ENCODE measurements around the gene MMEL1. TPM values are rescaled to one million over a fixed set of nuclear protein-coding genes. Genes with fewer than 3 reads are reported as not detected.

Gene MMEL1
- total and polyA plus RNA-seq, 3 donors from 2014 or later, result 17.2 to 36.4 (median 18.8) TPM

DNA sequence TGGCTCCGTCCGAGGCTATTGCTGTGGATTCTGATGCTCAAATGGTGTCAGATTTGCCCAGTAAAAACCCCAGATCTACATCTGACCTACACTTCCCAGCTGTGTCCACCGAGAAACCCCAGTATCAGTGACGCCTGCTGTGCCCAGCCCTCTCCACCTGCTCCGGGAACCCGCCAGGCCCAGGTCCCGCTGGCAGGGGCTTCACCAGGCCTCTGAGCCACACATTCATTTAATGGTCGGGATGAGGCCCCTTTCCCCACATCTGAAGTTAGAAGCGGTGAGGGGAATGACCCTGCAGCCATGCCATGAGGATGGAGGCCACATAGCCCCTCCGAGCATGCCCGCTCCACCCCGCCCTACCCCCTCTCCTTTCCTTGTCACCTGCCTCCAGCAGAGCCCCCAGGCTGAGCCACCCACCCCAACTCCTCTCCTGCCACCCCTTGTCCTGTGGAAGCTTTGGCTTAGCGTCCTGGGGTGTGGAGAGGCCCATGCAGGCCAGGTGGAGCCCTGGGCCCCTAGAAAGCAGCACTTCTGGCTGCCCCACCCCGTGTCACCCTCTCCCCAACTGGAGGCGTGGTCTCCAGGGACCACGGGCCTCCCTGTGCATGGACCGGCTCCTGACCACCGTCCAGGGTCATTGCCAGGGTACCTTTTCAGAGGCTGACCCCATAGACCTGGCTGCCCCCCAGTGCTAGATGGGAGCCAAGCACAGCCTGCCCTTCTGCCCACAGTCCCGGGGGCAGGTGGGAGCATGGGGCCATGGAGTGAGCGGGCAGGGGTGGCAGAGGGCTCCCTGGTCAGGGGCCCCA, 68.6 kb downstream of the MMEL1 start:
- no peaks in the 10 kb centered on the region for H3K4me1 ChIP-seq
- H3K4me3 ChIP-seq, result no peak overlapping the region
- no peak overlapping the region for H3K27ac ChIP-seq
- no peaks in the 10 kb centered on the region for H3K36me3 ChIP-seq (ENCODE audit: low read depth, missing control alignments)
- no peak for TF ChIP-seq POLR2A (IDR thresholded peaks at IDR 0.05)
- TF ChIP-seq, protein P1, sequence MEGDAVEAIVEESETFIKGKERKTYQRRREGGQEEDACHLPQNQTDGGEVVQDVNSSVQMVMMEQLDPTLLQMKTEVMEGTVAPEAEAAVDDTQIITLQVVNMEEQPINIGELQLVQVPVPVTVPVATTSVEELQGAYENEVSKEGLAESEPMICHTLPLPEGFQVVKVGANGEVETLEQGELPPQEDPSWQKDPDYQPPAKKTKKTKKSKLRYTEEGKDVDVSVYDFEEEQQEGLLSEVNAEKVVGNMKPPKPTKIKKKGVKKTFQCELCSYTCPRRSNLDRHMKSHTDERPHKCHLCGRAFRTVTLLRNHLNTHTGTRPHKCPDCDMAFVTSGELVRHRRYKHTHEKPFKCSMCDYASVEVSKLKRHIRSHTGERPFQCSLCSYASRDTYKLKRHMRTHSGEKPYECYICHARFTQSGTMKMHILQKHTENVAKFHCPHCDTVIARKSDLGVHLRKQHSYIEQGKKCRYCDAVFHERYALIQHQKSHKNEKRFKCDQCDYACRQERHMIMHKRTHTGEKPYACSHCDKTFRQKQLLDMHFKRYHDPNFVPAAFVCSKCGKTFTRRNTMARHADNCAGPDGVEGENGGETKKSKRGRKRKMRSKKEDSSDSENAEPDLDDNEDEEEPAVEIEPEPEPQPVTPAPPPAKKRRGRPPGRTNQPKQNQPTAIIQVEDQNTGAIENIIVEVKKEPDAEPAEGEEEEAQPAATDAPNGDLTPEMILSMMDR (IDR thresholded peaks at IDR 0.05), result no peak
- no peak for DNase-seq
- H3K9me3 ChIP-seq, result no peaks in the 10 kb centered on the region
- WGBS, 2 donors, result 83 to 88% methylated on average over 9 to 20 of the region's 20 CpGs
- intact Hi-C loops (cut with DNase I; ENCODE audit: low total_unique reads), result no loop called here
- no peaks in the 10 kb centered on the region for H3K27me3 ChIP-seq

DNA sequence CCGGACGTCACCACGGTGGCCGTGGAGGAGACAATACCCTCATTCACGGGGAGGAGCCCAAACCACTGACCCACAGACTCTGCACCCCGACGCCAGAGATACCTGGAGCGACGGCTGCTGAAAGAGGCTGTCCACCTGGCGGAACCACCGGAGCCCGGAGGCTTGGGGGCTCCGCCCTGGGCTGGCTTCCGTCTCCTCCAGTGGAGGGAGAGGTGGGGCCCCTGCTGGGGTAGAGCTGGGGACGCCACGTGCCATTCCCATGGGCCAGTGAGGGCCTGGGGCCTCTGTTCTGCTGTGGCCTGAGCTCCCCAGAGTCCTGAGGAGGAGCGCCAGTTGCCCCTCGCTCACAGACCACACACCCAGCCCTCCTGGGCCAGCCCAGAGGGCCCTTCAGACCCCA, 69.6 kb downstream of the MMEL1 start:
- DNase-seq, result no peak
- TF ChIP-seq POLR2A (IDR thresholded peaks at IDR 0.05), result no peak
- TF ChIP-seq, protein P1 (IDR thresholded peaks at IDR 0.05), result no peak
- Histone ChIP-seq H3K4me1 (no peaks in the 10 kb centered on the region), H3K27ac (no peak overlapping the region), H3K4me3 (no peak overlapping the region), H3K9me3 (no peaks in the 10 kb centered on the region), H3K36me3 (ENCODE audit: low read depth, missing control alignments) (no peaks in the 10 kb centered on the region), H3K27me3 (no peaks in the 10 kb centered on the region)
- intact Hi-C loops (cut with DNase I; ENCODE audit: low total_unique reads), result no loop called here
- 78 to 94% methylated on average over 9 to 10 of the region's 18 CpGs for WGBS, 2 donors

DNA sequence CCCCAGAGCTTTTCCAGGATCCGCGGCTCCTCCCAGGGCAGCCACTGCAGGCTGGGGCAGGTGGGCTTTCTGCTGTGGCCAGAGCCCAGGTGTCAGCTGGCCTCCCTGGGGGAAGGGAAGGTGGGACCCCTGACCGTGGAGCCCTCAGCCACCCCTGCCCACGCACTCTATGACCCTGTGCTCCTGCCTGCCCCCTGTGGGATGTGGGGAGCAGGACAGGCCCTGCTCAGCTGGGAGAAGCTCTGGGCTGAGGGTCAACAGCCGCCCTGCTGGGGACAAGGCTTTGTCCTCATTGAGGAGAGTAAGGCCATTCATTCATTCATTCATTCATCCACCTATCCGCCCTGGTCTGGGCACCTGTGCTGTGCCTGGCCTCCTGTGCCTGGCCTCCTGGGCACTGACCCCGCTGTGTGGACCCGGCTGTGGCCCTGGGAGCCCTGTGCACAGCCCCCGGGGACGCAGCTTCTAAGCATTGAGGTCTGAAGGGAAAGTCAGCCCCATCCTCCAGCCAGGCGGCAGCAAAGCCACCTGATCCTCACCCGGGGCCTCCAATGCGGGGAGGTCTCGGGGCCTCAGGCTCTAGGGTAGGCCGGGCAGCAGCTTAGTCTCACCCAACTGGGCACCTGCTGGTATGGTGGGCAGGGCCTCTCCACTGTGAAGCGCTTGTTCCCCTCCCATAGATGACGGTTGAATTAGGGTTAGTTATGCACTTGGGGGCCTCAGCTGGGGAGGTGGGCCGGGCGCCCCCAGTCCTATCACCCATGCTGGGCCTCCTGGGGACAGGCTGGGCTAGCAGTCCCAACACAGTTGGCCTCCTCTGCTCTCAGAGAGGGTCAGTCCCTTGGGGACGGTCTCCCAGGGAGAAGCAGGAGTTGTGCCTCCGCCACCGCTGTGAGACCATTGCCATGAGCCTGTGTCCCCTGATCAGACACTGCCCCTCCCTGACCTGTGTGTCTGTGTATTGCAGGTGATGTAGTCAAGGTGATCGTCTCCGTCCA, 70.6 kb downstream of the MMEL1 start:
- intact Hi-C loops (cut with DNase I; ENCODE audit: low total_unique reads), result no loop called here
- WGBS, 2 donors, result 88 to 90% methylated on average over 11 to 17 of the region's 24 CpGs
- no peak for DNase-seq
- TF ChIP-seq, protein P1 (IDR thresholded peaks at IDR 0.05), result peak in 2 of 3 experiments; percentile 15 to 31
- TF ChIP-seq POLR2A (IDR thresholded peaks at IDR 0.05), result no peak
- Histone ChIP-seq H3K4me3 (no peak overlapping the region), H3K27me3 (no peaks in the 10 kb centered on the region), H3K36me3 (ENCODE audit: low read depth, missing control alignments) (no peaks in the 10 kb centered on the region), H3K9me3 (no peaks in the 10 kb centered on the region), H3K4me1 (peaks cover 6% of the 10 kb centered on the region), H3K27ac (no peak overlapping the region)

DNA sequence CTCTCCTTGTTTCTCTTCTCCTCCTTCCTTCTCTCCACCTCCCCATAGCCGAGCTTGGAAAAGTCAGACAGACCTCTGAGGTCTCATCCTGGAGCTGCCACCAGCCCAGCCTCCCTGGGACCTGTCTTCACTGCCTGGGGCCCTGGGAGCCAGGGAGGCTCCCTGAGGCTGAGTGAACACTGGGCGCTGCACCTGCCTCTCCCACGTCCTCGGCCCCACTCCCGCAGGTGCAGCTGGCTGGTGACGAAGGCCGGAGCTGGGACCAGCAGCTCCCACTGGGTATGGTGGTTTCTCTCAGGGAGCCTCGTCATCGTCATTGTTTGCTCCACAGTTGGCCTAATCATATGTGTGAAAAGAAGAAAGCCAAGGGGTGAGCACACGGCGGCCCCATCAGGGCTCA, 71.4 kb downstream of the MMEL1 start:
- intact Hi-C loops (cut with DNase I; ENCODE audit: low total_unique reads), result no loop called here
- H3K4me1 ChIP-seq, result peaks cover 9% of the 10 kb centered on the region
- WGBS, 2 donors, result 90 to 92% methylated on average over 11 of the region's 11 CpGs
- H3K9me3 ChIP-seq, result no peaks in the 10 kb centered on the region
- DNase-seq, result no peak
- H3K36me3 ChIP-seq (ENCODE audit: low read depth, missing control alignments), result no peaks in the 10 kb centered on the region
- no peak overlapping the region for H3K4me3 ChIP-seq
- no peaks in the 10 kb centered on the region for H3K27me3 ChIP-seq
- no peak for TF ChIP-seq POLR2A (IDR thresholded peaks at IDR 0.05)
- TF ChIP-seq, protein P1 (IDR thresholded peaks at IDR 0.05), result no peak
- no peak overlapping the region for H3K27ac ChIP-seq

Measured in testis (tissue), 3 donors.